Measurements from ENCODE around the gene SPRR2E.

- TF ChIP-seq CTCF (IDR thresholded peaks at IDR 0.05; ENCODE audit: low read depth, low read length), result no peak
- no peak for TF ChIP-seq EZH2phosphoT487 (IDR thresholded peaks at IDR 0.05; ENCODE audit: low read depth)
Observed at GRCh38 chr1:153094426-153094825, at the start of gene SPRR2E.

All from OCI-LY3 (cell line).